ENCODE results near the gene ITGB8. TPM values are rescaled to one million over a fixed set of nuclear protein-coding genes. Genes with fewer than 3 reads are reported as not detected.

Gene ITGB8
- polyA plus RNA-seq, 1 donor from 2014 or later, result 12.2 TPM

GRCh38 chr7:20441346-20441745 lies 110.6 kb downstream of the ITGB8 start:
- Histone ChIP-seq H3K79me2 (replicated peaks; ENCODE audit: insufficient read depth, low read length) (no peaks in the 10 kb centered on the region), H3K27ac (ENCODE audit: low read length) (no peak overlapping the region), H3K4me2 (ENCODE audit: low read length) (no peak overlapping the region), H3K27me3 (ENCODE audit: insufficient read depth, low read depth, low read length) (no peaks in the 10 kb centered on the region), H3K9me3 (ENCODE audit: low read length) (no peaks in the 10 kb centered on the region), H4K20me1 (ENCODE audit: insufficient read depth) (no peaks in the 10 kb centered on the region), H3K4me3 (ENCODE audit: low read length) (no peak overlapping the region), H3F3A (ENCODE audit: insufficient read depth, low read length, poor library complexity, severe bottlenecking) (no peaks in the 10 kb centered on the region), H2AFZ (ENCODE audit: low read depth, low read length) (no peak overlapping the region), H3K36me3 (ENCODE audit: insufficient read depth, low read length) (no peaks in the 10 kb centered on the region), H3K9me2 (ENCODE audit: insufficient read depth, low read length) (no peaks in the 10 kb centered on the region), H3K9ac (ENCODE audit: low read length) (no peak overlapping the region)
- TF ChIP-seq SMC3 (conservative IDR thresholded peaks at IDR 0.05; ENCODE audit: poor library complexity), result no peak
- no peak for TF ChIP-seq EP300 (conservative IDR thresholded peaks at IDR 0.05; ENCODE audit: poor library complexity, severe bottlenecking)
- no peak for TF ChIP-seq TAF1 (IDR thresholded peaks at IDR 0.05; ENCODE audit: low read depth)
- TF ChIP-seq MXI1 (conservative IDR thresholded peaks at IDR 0.05; ENCODE audit: poor library complexity, severe bottlenecking), result no peak
- TF ChIP-seq EZH2 (IDR thresholded peaks at IDR 0.05; ENCODE audit: borderline replicate concordance, insufficient read depth, low read length, poor library complexity, severe bottlenecking), result no peak
- no peak for TF ChIP-seq REST (IDR thresholded peaks at IDR 0.05; ENCODE audit: borderline replicate concordance)
- no peak for TF ChIP-seq CTCF (IDR thresholded peaks at IDR 0.05; ENCODE audit: poor library complexity, severe bottlenecking)
- TF ChIP-seq POLR2AphosphoS5 (IDR thresholded peaks at IDR 0.05), result no peak
- no peak for TF ChIP-seq RAD21 (conservative IDR thresholded peaks at IDR 0.05)

GRCh38 chr7:20441991-20442441 lies 111.3 kb downstream of the ITGB8 start:
- H3K9me3 ChIP-seq (ENCODE audit: low read length), result no peaks in the 10 kb centered on the region
- H3K79me2 ChIP-seq (replicated peaks; ENCODE audit: insufficient read depth, low read length), result no peaks in the 10 kb centered on the region
- TF ChIP-seq EZH2 (IDR thresholded peaks at IDR 0.05; ENCODE audit: borderline replicate concordance, insufficient read depth, low read length, poor library complexity, severe bottlenecking) (no peak), SMC3 (conservative IDR thresholded peaks at IDR 0.05; ENCODE audit: poor library complexity) (no peak), REST (IDR thresholded peaks at IDR 0.05; ENCODE audit: borderline replicate concordance) (no peak), CTCF (IDR thresholded peaks at IDR 0.05; ENCODE audit: poor library complexity, severe bottlenecking) (no peak), MXI1 (conservative IDR thresholded peaks at IDR 0.05; ENCODE audit: poor library complexity, severe bottlenecking) (no peak), EP300 (conservative IDR thresholded peaks at IDR 0.05; ENCODE audit: poor library complexity, severe bottlenecking) (no peak), RAD21 (conservative IDR thresholded peaks at IDR 0.05) (no peak), POLR2AphosphoS5 (IDR thresholded peaks at IDR 0.05) (no peak), TAF1 (IDR thresholded peaks at IDR 0.05; ENCODE audit: low read depth) (no peak)
- H3K4me2 ChIP-seq (ENCODE audit: low read length), result no peak overlapping the region
- H3K9ac ChIP-seq (ENCODE audit: low read length), result no peak overlapping the region
- H3K36me3 ChIP-seq (ENCODE audit: insufficient read depth, low read length), result no peaks in the 10 kb centered on the region
- no peak overlapping the region for H2AFZ ChIP-seq (ENCODE audit: low read depth, low read length)
- no peak overlapping the region for H3K27ac ChIP-seq (ENCODE audit: low read length)
- H3K9me2 ChIP-seq (ENCODE audit: insufficient read depth, low read length), result no peaks in the 10 kb centered on the region
- H3K4me3 ChIP-seq (ENCODE audit: low read length), result no peak overlapping the region
- H3F3A ChIP-seq (ENCODE audit: insufficient read depth, low read length, poor library complexity, severe bottlenecking), result no peaks in the 10 kb centered on the region
- H3K27me3 ChIP-seq (ENCODE audit: insufficient read depth, low read depth, low read length), result no peaks in the 10 kb centered on the region
- H4K20me1 ChIP-seq (ENCODE audit: insufficient read depth), result no peaks in the 10 kb centered on the region
